ENCODE measurements around the gene ACTR8. TPM values are rescaled to one million over a fixed set of nuclear protein-coding genes. Genes with fewer than 3 reads are reported as not detected.

ACTR8 gene
- polyA plus RNA-seq, 1 donor from 2014 or later = 28.4 TPM

DNA sequence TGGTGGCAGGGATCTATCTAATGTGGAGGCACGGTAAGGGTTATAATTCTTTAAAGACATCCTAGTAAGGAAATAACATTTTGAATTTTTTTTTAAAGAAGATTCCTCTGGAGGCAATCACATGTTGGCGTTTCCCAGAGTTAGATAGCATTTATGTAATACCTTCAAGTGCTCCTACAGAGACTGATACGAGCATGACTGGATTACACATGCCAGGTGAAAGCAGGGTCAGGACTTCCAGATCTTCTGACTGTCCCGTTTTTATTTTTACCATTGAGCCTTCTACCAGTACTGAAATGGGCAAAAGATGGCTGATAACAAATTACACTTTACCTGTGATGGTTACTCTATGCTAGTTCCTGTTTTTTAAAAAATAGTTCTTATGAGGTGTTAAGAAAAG, 21.8 kb downstream of the ACTR8 start:
- H3K4me2 ChIP-seq (ENCODE audit: low read length) = no peak overlapping the region
- H3K36me3 ChIP-seq (ENCODE audit: insufficient read depth, low read length) = no peaks in the 10 kb centered on the region
- no peak overlapping the region for H2AFZ ChIP-seq (ENCODE audit: low read depth, low read length)
- no peaks in the 10 kb centered on the region for H3K27me3 ChIP-seq (ENCODE audit: insufficient read depth, low read depth, low read length)
- no peak overlapping the region for H3K27ac ChIP-seq (ENCODE audit: low read length)
- no peaks in the 10 kb centered on the region for H3K79me2 ChIP-seq (replicated peaks; ENCODE audit: insufficient read depth, low read length)
- H3K9me3 ChIP-seq (ENCODE audit: low read length) = no peaks in the 10 kb centered on the region
- no peaks in the 10 kb centered on the region for H3F3A ChIP-seq (ENCODE audit: insufficient read depth, low read length, poor library complexity, severe bottlenecking)
- no peaks in the 10 kb centered on the region for H3K9me2 ChIP-seq (ENCODE audit: insufficient read depth, low read length)
- no peak overlapping the region for H3K4me3 ChIP-seq (ENCODE audit: low read length)
- no peaks in the 10 kb centered on the region for H4K20me1 ChIP-seq (ENCODE audit: insufficient read depth)
- H3K9ac ChIP-seq (ENCODE audit: low read length) = no peak overlapping the region
- no peak for TF ChIP-seq EP300 (conservative IDR thresholded peaks at IDR 0.05; ENCODE audit: poor library complexity, severe bottlenecking)
- TF ChIP-seq, protein P1, sequence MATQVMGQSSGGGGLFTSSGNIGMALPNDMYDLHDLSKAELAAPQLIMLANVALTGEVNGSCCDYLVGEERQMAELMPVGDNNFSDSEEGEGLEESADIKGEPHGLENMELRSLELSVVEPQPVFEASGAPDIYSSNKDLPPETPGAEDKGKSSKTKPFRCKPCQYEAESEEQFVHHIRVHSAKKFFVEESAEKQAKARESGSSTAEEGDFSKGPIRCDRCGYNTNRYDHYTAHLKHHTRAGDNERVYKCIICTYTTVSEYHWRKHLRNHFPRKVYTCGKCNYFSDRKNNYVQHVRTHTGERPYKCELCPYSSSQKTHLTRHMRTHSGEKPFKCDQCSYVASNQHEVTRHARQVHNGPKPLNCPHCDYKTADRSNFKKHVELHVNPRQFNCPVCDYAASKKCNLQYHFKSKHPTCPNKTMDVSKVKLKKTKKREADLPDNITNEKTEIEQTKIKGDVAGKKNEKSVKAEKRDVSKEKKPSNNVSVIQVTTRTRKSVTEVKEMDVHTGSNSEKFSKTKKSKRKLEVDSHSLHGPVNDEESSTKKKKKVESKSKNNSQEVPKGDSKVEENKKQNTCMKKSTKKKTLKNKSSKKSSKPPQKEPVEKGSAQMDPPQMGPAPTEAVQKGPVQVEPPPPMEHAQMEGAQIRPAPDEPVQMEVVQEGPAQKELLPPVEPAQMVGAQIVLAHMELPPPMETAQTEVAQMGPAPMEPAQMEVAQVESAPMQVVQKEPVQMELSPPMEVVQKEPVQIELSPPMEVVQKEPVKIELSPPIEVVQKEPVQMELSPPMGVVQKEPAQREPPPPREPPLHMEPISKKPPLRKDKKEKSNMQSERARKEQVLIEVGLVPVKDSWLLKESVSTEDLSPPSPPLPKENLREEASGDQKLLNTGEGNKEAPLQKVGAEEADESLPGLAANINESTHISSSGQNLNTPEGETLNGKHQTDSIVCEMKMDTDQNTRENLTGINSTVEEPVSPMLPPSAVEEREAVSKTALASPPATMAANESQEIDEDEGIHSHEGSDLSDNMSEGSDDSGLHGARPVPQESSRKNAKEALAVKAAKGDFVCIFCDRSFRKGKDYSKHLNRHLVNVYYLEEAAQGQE (IDR thresholded peaks at IDR 0.05; ENCODE audit: borderline replicate concordance) = no peak
- no peak for TF ChIP-seq POLR2AphosphoS5 (IDR thresholded peaks at IDR 0.05)
- TF ChIP-seq TAF1 (IDR thresholded peaks at IDR 0.05; ENCODE audit: low read depth) = no peak
- no peak for TF ChIP-seq MXI1 (conservative IDR thresholded peaks at IDR 0.05; ENCODE audit: poor library complexity, severe bottlenecking)
- TF ChIP-seq RAD21 (conservative IDR thresholded peaks at IDR 0.05) = no peak
- no peak for TF ChIP-seq EZH2 (IDR thresholded peaks at IDR 0.05; ENCODE audit: borderline replicate concordance, insufficient read depth, low read length, poor library complexity, severe bottlenecking)

DNA sequence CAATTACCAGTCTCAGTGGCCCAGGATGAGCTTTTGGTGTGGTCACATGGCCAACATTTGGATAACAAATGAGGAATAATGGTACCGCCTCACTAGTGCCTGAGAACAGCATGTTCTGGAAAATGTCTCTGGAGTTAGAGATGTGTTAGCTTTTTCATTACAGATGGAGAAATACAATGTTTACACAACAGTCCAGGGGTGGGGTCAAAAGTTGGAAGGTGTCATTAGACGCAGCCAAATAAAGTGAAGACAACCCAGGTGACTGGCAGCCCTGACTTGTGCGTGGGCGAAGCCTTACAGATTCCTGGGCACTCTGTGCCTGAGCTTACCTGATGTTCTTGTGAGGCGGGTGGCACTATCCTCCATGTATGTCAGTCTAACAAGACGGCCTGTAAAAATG, 22.8 kb downstream of the ACTR8 start:
- no peak overlapping the region for H3K9ac ChIP-seq (ENCODE audit: low read length)
- H3K9me3 ChIP-seq (ENCODE audit: low read length) = no peaks in the 10 kb centered on the region
- H3F3A ChIP-seq (ENCODE audit: insufficient read depth, low read length, poor library complexity, severe bottlenecking) = no peaks in the 10 kb centered on the region
- no peak overlapping the region for H3K27ac ChIP-seq (ENCODE audit: low read length)
- no peaks in the 10 kb centered on the region for H3K36me3 ChIP-seq (ENCODE audit: insufficient read depth, low read length)
- no peak overlapping the region for H3K4me3 ChIP-seq (ENCODE audit: low read length)
- H2AFZ ChIP-seq (ENCODE audit: low read depth, low read length) = no peak overlapping the region
- H3K27me3 ChIP-seq (ENCODE audit: insufficient read depth, low read depth, low read length) = no peaks in the 10 kb centered on the region
- no peaks in the 10 kb centered on the region for H4K20me1 ChIP-seq (ENCODE audit: insufficient read depth)
- H3K4me2 ChIP-seq (ENCODE audit: low read length) = no peak overlapping the region
- H3K9me2 ChIP-seq (ENCODE audit: insufficient read depth, low read length) = no peaks in the 10 kb centered on the region
- no peaks in the 10 kb centered on the region for H3K79me2 ChIP-seq (replicated peaks; ENCODE audit: insufficient read depth, low read length)
- TF ChIP-seq, protein P2, sequence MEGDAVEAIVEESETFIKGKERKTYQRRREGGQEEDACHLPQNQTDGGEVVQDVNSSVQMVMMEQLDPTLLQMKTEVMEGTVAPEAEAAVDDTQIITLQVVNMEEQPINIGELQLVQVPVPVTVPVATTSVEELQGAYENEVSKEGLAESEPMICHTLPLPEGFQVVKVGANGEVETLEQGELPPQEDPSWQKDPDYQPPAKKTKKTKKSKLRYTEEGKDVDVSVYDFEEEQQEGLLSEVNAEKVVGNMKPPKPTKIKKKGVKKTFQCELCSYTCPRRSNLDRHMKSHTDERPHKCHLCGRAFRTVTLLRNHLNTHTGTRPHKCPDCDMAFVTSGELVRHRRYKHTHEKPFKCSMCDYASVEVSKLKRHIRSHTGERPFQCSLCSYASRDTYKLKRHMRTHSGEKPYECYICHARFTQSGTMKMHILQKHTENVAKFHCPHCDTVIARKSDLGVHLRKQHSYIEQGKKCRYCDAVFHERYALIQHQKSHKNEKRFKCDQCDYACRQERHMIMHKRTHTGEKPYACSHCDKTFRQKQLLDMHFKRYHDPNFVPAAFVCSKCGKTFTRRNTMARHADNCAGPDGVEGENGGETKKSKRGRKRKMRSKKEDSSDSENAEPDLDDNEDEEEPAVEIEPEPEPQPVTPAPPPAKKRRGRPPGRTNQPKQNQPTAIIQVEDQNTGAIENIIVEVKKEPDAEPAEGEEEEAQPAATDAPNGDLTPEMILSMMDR (IDR thresholded peaks at IDR 0.05; ENCODE audit: poor library complexity, severe bottlenecking) = no peak

DNA sequence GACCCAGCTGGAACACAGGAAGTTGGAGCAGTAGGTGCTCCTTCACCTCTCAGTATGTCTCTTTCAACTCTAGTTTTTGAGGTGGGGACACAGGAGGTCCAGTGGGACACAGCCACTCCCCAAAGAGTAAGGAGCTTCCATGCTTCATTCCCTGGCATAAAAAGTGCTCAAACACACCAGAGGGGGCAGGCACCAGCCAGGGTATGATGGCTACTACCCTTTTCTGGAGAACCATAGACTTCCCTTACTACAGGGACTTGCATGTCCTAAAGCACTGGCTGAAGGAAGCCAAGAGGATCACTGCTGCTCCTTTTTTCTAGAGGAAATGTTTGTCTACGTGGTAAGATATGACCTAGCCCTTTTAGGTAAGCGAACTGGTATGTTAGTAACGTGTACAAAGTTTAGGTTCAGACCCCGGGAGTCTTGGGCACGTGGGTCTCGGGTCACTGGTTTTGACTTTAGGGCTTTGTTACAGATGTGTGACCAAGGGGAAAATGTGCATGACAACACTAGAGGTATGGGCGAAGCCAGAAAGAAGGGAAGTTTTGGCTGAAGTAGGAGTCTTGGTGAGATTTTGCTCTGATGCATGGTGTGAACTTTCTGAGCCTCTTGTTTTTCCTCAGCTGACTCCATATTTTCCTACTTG, 23.7 kb downstream of the ACTR8 start:
- Histone ChIP-seq H4K20me1 (ENCODE audit: insufficient read depth) (no peaks in the 10 kb centered on the region), H3K36me3 (ENCODE audit: insufficient read depth, low read length) (no peaks in the 10 kb centered on the region), H3K9me2 (ENCODE audit: insufficient read depth, low read length) (no peaks in the 10 kb centered on the region), H2AFZ (ENCODE audit: low read depth, low read length) (no peak overlapping the region), H3K79me2 (replicated peaks; ENCODE audit: insufficient read depth, low read length) (no peaks in the 10 kb centered on the region), H3K9ac (ENCODE audit: low read length) (no peak overlapping the region), H3K9me3 (ENCODE audit: low read length) (no peaks in the 10 kb centered on the region), H3K27ac (ENCODE audit: low read length) (no peak overlapping the region), H3F3A (ENCODE audit: insufficient read depth, low read length, poor library complexity, severe bottlenecking) (no peaks in the 10 kb centered on the region), H3K4me3 (ENCODE audit: low read length) (no peak overlapping the region), H3K27me3 (ENCODE audit: insufficient read depth, low read depth, low read length) (no peaks in the 10 kb centered on the region), H3K4me2 (ENCODE audit: low read length) (no peak overlapping the region)
- TF ChIP-seq EZH2 (IDR thresholded peaks at IDR 0.05; ENCODE audit: borderline replicate concordance, insufficient read depth, low read length, poor library complexity, severe bottlenecking) (no peak), MXI1 (conservative IDR thresholded peaks at IDR 0.05; ENCODE audit: poor library complexity, severe bottlenecking) (no peak), POLR2AphosphoS5 (IDR thresholded peaks at IDR 0.05) (no peak), EP300 (conservative IDR thresholded peaks at IDR 0.05; ENCODE audit: poor library complexity, severe bottlenecking) (no peak)
- TF ChIP-seq, protein P2 (IDR thresholded peaks at IDR 0.05; ENCODE audit: poor library complexity, severe bottlenecking) = no peak
- TF ChIP-seq, protein P1 (IDR thresholded peaks at IDR 0.05; ENCODE audit: borderline replicate concordance) = no peak

Measured in neural cell (in vitro differentiated cells).